Measurements from ENCODE around the gene TNFRSF25.

- TF ChIP-seq CTCF (IDR thresholded peaks at IDR 0.05) (no peak), POLR2A (IDR thresholded peaks at IDR 0.05) (no peak)
Observed at GRCh38 chr1:6509919-6510291, 43.9 kb upstream of the TNFRSF25 start.
